ENCODE results near the gene SPATS2L.
A peak's percentile ranks its signal among the peaks of the same experiment; 100 is the strongest.

The SPATS2L gene

GRCh38 chr2:200297989-200298388, 8.5 kb upstream of the SPATS2L start:
- DNase-seq: no peak

- no peak for DNase-seq
These were observed 7.7 kb upstream of the SPATS2L start for GRCh38 chr2:200298816-200299215.

- no peak for DNase-seq
These were observed 6.4 kb upstream of the SPATS2L start for GRCh38 chr2:200300065-200300464.

- peak; percentile 13 for DNase-seq
These were observed 5.7 kb upstream of the SPATS2L start for GRCh38 chr2:200300638-200301314.

- no peak for DNase-seq
These were observed 4.3 kb upstream of the SPATS2L start for GRCh38 chr2:200301953-200302858.

GRCh38 chr2:200302940-200303727, 3.4 kb upstream of the SPATS2L start:
- no peak for DNase-seq

GRCh38 chr2:200305797-200306195, 697 bp upstream of the SPATS2L start:
- no peak for DNase-seq

GRCh38 chr2:200306931-200307723, 634 bp downstream of the SPATS2L start:
- DNase-seq: peak; percentile 16

- no peak for DNase-seq
These were observed 1.4 kb downstream of the SPATS2L start for GRCh38 chr2:200307724-200308545.

GRCh38 chr2:200308546-200309295, 2.2 kb downstream of the SPATS2L start:
- DNase-seq: no peak

- DNase-seq: no peak
These were observed 3.0 kb downstream of the SPATS2L start for GRCh38 chr2:200309296-200310049.

- DNase-seq: no peak
These were observed 4.1 kb downstream of the SPATS2L start for GRCh38 chr2:200310545-200310971.

GRCh38 chr2:200311139-200311538, 4.6 kb downstream of the SPATS2L start:
- DNase-seq: no peak

- no peak for DNase-seq
These were observed 8.6 kb downstream of the SPATS2L start for GRCh38 chr2:200314976-200315567.

GRCh38 chr2:200317975-200318374, 11.5 kb downstream of the SPATS2L start:
- no peak for DNase-seq

GRCh38 chr2:200318940-200319435, 12.5 kb downstream of the SPATS2L start:
- DNase-seq: no peak

- DNase-seq: no peak
These were observed 13.2 kb downstream of the SPATS2L start for GRCh38 chr2:200319548-200320337.

- DNase-seq: no peak
These were observed 13.9 kb downstream of the SPATS2L start for GRCh38 chr2:200320344-200320743.

- DNase-seq: no peak
These were observed 14.5 kb downstream of the SPATS2L start for GRCh38 chr2:200320991-200321390.
